Endodermal cell (in vitro differentiated cells): ENCODE results near the gene CXCR4. TPM values are rescaled to one million over a fixed set of nuclear protein-coding genes. Genes with fewer than 3 reads are reported as not detected.

ENCODE experiments used
- DNase-seq: peaks from one replicate; pipeline ENCODE4 v3.0.0-alpha.2; 2017
- H3K27ac ChIP-seq: 2 replicates; pipeline ENCODE4 v1.5.1; 2013; ENCODE audit warnings: mild to moderate bottlenecking, low read depth, low read length, moderate library complexity
- H3K27me3 ChIP-seq: 2 replicates; pipeline ENCODE4 v1.6.1; 2013; ENCODE audit warnings: mild to moderate bottlenecking, low read length, moderate library complexity; ENCODE audit not compliant: insufficient read depth, control insufficient read depth, poor library complexity, severe bottlenecking
- H3K36me3 ChIP-seq: 2 replicates; pipeline ENCODE4 v1.7.0; 2013; ENCODE audit warnings: mild to moderate bottlenecking, low read length, moderate library complexity; ENCODE audit not compliant: control insufficient read depth, insufficient read depth
- H3K4me1 ChIP-seq: one replicate; pipeline ENCODE4 v1.7.0; 2013; ENCODE audit warnings: low read length; ENCODE audit not compliant: control insufficient read depth, insufficient read depth
- H3K4me3 ChIP-seq: 2 replicates; pipeline ENCODE4 v1.5.1; 2013; ENCODE audit warnings: mild to moderate bottlenecking, low read length, moderate library complexity
- H3K9ac ChIP-seq: 2 replicates; pipeline ENCODE4 v1.6.1; 2013; ENCODE audit warnings: mild to moderate bottlenecking, low read length, moderate library complexity; ENCODE audit not compliant: poor library complexity, severe bottlenecking; ENCODE audit errors: extremely low read depth
- H3K9me3 ChIP-seq: 2 replicates; pipeline ENCODE4 v1.6.1; 2013; ENCODE audit warnings: mild to moderate bottlenecking, low read length, moderate library complexity; ENCODE audit not compliant: control insufficient read depth
- H3K27ac Mint-ChIP-seq: 2 replicates; pipeline ENCODE4 v1.8.0; 2020; ENCODE audit warnings: mixed read lengths
- H3K27me3 Mint-ChIP-seq: 2 replicates; pipeline ENCODE4 v1.8.0; 2021; ENCODE audit warnings: mild to moderate bottlenecking, mixed read lengths; ENCODE audit not compliant: insufficient read depth
- H3K36me3 Mint-ChIP-seq: 2 replicates; pipeline ENCODE4 v1.8.0; 2020; ENCODE audit warnings: low read depth, mixed read lengths
- H3K4me1 Mint-ChIP-seq: 2 replicates; pipeline ENCODE4 v1.8.0; 2020; ENCODE audit warnings: mixed read lengths
- H3K4me3 Mint-ChIP-seq: 2 replicates; pipeline ENCODE4 v1.8.0; 2020; ENCODE audit warnings: mild to moderate bottlenecking, moderate library complexity, mixed read lengths
- H3K9me3 Mint-ChIP-seq: 2 replicates; pipeline ENCODE4 v1.8.0; 2020; ENCODE audit warnings: mild to moderate bottlenecking, mixed read lengths
- WGBS, 2 experiments: methylation state at CpG; one replicate each; pipeline versions ENCODE4 v1.1.5 to v1.1.7; 2013; ENCODE audit warnings: missing lambda C conversion rate in 2 of 2, mixed read lengths in 1 of 2; ENCODE audit not compliant: insufficient coverage in 1 of 2, insufficient read length in 1 of 2; 5-methylcytosine and 5-hydroxymethylcytosine counted together
- total RNA-seq, 2 donors: library from RNA; stranded (reverse); fragmentation: NEBNext Ultra II Directional in 1 of 2; extraction: Animal tissue kit (Norgen Biotek cat#: 25700) in 1 of 2; gene quantifications; 2 replicates in 1 of 2; 3 replicates in 1 of 2; pipeline ENCODE4 v1.2.1, GENCODE V29; 2021
- TF ChIP-seq, protein P1 (sequence below): fragments of 200-600 bp; sonication (generic); conservative IDR thresholded peaks from 2 replicates; pipeline ENCODE4 v1.5.0; 2021; ENCODE audit warnings: antibody characterized with exemption, mild to moderate bottlenecking

The CXCR4 gene
- total RNA-seq, 2 donors from 2014 or later = 287 to 454 TPM

DNA sequence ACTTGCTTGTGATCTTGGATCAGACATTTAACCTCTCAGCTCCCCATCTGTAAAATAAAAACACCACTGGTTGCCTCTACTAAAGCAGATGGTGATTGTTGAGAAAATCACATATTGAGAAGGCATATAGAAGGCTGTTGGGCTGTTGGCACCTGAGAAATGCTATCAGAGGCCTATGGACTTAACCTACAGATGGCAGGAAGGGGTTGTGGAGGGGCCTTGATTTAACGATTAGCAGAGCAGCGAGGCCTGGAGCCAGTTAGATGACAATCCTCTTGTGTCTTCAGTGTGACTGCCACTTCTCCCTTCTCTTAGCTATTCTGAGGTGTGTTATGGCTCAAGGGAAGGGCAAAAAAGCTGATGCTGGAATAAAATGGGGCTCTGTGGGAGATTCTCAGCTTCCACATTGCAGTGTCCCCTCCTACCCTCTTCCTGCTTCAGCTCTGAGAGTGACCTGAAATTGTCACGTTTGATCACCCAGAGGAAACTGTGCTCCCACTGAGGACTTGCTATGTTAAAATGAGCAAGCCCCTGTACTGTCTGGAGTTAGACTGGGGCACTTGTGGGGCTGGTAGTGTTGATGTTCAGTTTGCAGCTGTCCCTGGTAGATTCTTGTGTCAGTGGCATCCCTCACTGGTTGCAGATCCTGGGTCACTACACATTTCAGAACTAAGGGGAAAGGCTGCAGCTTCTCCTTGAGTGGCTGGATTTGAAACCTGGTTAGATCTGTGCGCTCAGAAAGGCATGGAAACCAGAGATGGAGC, 31.5 kb downstream of the CXCR4 start:
- 94 to 100% methylated on average over 2 to 4 of the region's 4 CpGs for WGBS, 2 experiments
- peaks cover 3% of the 10 kb centered on the region for H3K4me1 ChIP-seq
- H3K9me3 ChIP-seq = peaks cover 5% of the 10 kb centered on the region
- DNase-seq = no peak
- H3K27ac ChIP-seq = no peak overlapping the region
- H3K27ac Mint-ChIP-seq = peak overlapping the region; percentile 75
- no peak overlapping the region for H3K4me3 ChIP-seq
- peaks cover 21% of the 10 kb centered on the region for H3K9me3 Mint-ChIP-seq
- TF ChIP-seq, protein P1, sequence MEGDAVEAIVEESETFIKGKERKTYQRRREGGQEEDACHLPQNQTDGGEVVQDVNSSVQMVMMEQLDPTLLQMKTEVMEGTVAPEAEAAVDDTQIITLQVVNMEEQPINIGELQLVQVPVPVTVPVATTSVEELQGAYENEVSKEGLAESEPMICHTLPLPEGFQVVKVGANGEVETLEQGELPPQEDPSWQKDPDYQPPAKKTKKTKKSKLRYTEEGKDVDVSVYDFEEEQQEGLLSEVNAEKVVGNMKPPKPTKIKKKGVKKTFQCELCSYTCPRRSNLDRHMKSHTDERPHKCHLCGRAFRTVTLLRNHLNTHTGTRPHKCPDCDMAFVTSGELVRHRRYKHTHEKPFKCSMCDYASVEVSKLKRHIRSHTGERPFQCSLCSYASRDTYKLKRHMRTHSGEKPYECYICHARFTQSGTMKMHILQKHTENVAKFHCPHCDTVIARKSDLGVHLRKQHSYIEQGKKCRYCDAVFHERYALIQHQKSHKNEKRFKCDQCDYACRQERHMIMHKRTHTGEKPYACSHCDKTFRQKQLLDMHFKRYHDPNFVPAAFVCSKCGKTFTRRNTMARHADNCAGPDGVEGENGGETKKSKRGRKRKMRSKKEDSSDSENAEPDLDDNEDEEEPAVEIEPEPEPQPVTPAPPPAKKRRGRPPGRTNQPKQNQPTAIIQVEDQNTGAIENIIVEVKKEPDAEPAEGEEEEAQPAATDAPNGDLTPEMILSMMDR = no peak
- no peak overlapping the region for H3K4me3 Mint-ChIP-seq
- H3K9ac ChIP-seq = no peak overlapping the region
- no peaks in the 10 kb centered on the region for H3K27me3 Mint-ChIP-seq
- H3K27me3 ChIP-seq = no peaks in the 10 kb centered on the region
- H3K36me3 Mint-ChIP-seq = no peaks in the 10 kb centered on the region
- H3K4me1 Mint-ChIP-seq = peaks cover 10% of the 10 kb centered on the region
- no peaks in the 10 kb centered on the region for H3K36me3 ChIP-seq

DNA sequence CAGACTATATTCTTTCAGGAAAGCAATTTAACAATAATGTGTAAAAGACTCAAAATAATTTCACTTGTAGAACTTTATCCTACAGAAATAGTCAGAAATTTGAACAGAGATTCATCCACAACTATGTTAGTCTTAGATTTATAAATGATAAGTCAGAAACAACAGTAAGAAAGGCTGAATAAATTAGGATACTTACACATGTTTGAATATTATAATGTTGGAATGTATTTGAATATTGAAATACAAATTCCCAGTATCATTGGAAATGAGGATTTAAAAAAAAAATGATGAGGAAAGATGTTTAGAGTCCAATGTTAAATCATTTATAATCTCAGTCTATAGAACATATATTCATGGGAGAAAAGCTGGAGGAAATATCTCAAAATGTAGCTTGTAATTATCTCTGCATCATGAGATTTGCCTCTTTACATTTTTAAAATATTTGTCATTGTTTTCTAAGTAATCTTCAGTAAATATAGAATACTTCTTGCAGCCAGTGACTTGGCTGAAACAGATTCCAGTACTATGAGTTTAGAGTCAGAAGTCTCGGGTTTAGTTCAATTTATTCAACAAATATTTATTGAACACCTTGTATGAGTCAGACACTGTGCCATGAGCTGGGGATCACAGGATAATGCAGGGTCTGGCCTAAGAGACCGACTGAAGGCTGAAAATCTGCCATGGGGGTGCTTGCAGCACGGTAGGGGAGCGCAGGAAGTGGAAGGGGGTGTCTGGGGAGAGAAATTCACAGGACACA, 32.3 kb downstream of the CXCR4 start:
- DNase-seq = no peak
- WGBS, 2 experiments = 94% methylated on average over 4 of the region's 4 CpGs; no CpG with 5 or more reads in 1 of the 2 experiments
- Histone ChIP-seq H3K36me3 (no peaks in the 10 kb centered on the region), H3K27me3 (no peaks in the 10 kb centered on the region), H3K9me3 (peaks cover 5% of the 10 kb centered on the region), H3K4me1 (peaks cover 3% of the 10 kb centered on the region), H3K9ac (no peak overlapping the region), H3K27ac (no peak overlapping the region), H3K4me3 (no peak overlapping the region)
- TF ChIP-seq, protein P1 = no peak
- Mint-ChIP-seq H3K4me3 (no peak overlapping the region), H3K9me3 (peaks cover 21% of the 10 kb centered on the region), H3K27me3 (no peaks in the 10 kb centered on the region), H3K36me3 (no peaks in the 10 kb centered on the region), H3K4me1 (peaks cover 12% of the 10 kb centered on the region), H3K27ac (peak overlapping the region; percentile 75)

- TF ChIP-seq, protein P1 = peak; percentile 47
- Mint-ChIP-seq H3K27ac (no peak overlapping the region), H3K4me1 (peaks cover 12% of the 10 kb centered on the region), H3K9me3 (peaks cover 3% of the 10 kb centered on the region), H3K4me3 (no peak overlapping the region), H3K27me3 (no peaks in the 10 kb centered on the region), H3K36me3 (no peaks in the 10 kb centered on the region)
- no peaks in the 10 kb centered on the region for H3K36me3 ChIP-seq
- peaks cover 3% of the 10 kb centered on the region for H3K4me1 ChIP-seq
- 29 to 84% methylated on average over 1 to 3 of the region's 3 CpGs for WGBS, 2 experiments
- H3K27ac ChIP-seq = no peak overlapping the region
- H3K4me3 ChIP-seq = no peak overlapping the region
- no peaks in the 10 kb centered on the region for H3K27me3 ChIP-seq
- H3K9me3 ChIP-seq = no peaks in the 10 kb centered on the region
- peak; percentile 67 for DNase-seq
- H3K9ac ChIP-seq = no peak overlapping the region
Measured at GRCh38 chr2:136081582-136082210, 36.3 kb downstream of the CXCR4 start.
